ENCODE data around the gene HSPA4. TPM values are rescaled to one million over a fixed set of nuclear protein-coding genes. Genes with fewer than 3 reads are reported as not detected.

HSPA4 gene
- polyA plus RNA-seq, 1 donor (not counting 4 experiments of a cell fraction or from before 2014, with no cell fraction given), result 119 TPM

DNA sequence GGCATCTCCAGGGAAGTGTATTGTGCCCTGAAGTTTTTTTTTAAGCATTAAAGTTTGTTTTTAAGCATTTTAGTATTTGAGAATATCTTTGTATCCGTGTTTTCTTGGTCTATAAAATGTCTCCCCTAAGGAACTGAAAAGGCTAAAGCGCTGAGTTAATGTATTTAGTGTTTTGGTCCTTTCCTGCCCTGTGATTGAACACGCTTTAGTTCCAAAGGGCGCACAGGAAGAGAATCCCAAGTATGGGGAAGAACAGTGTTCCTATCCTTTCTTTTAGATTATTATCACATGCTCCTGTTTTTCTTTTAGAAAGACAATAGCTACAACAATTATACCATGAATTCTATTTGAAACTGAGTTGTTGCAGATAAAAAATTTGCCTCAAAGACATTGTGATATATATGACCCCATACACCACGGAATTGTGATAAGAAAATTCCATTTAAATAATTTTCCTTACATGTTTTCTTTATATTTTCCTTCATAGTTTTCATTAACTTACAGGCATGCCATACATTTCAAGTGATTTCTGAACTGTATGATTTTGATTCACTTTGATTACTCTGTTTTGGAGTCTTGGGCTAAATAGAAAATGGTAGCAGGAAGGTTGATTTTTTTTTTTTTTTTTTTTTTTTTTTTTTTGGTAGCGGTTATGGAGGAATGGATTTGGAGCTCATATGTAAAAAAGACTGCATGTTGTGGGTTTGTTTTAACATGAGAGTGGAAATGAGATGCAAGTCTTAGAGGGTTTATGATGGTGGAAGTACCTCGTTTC, 3.1 kb downstream of the HSPA4 start:
- DNase-seq (ENCODE audit: low read depth, low spot score) (no peak), FAIRE-seq (no peak)
- dilution Hi-C loops (cut with MboI; ENCODE audit: extremely low pct_ligation_motif_present, low sequenced_read_pairs), result no loop called here
- Histone ChIP-seq H2AFZ (ENCODE audit: control insufficient read depth, low read length) (no peak overlapping the region), H3K9ac (ENCODE audit: control insufficient read depth, extremely low read depth, insufficient read depth, low read length) (no peak overlapping the region), H3K9me1 (ENCODE audit: control insufficient read depth, extremely low read depth, insufficient read depth, low read length) (no peaks in the 10 kb centered on the region), H3K36me3 (ENCODE audit: control insufficient read depth in 2 of 2, extremely low read depth in 1 of 2, insufficient read depth in 2 of 2, low read length in 2 of 2) (peaks cover 0 to 8% of the 10 kb centered on the region in 2 experiments), H4K20me1 (ENCODE audit: control insufficient read depth, extremely low read depth, insufficient read depth, low read length) (peaks cover 18% of the 10 kb centered on the region), H3K9me3 (ENCODE audit: control insufficient read depth, low read depth, low read length) (no peaks in the 10 kb centered on the region), H3K27ac (ENCODE audit: control insufficient read depth, insufficient read depth, low read length) (no peak overlapping the region), H3K4me1 (ENCODE audit: control insufficient read depth, extremely low read depth, insufficient read depth, low read length) (peaks cover 20% of the 10 kb centered on the region), H3K4me2 (ENCODE audit: control insufficient read depth, extremely low read depth, insufficient read depth, low read depth, low read length) (no peak overlapping the region), H3K79me2 (ENCODE audit: control insufficient read depth, insufficient read depth, low read length) (peaks cover 86% of the 10 kb centered on the region), H3K4me3 (ENCODE audit: control insufficient read depth in 2 of 3, extremely low read depth in 1 of 3, insufficient read depth in 2 of 3, low read depth in 1 of 3, low read length in 3 of 3) (no peak overlapping the region), H3K27me3 (ENCODE audit: control insufficient read depth, extremely low read depth, insufficient read depth, low read length) (no peaks in the 10 kb centered on the region)
- no peak for TF ChIP-seq EZH2 (IDR thresholded peaks at IDR 0.05; ENCODE audit: low read length)
- TF ChIP-seq, protein P1, sequence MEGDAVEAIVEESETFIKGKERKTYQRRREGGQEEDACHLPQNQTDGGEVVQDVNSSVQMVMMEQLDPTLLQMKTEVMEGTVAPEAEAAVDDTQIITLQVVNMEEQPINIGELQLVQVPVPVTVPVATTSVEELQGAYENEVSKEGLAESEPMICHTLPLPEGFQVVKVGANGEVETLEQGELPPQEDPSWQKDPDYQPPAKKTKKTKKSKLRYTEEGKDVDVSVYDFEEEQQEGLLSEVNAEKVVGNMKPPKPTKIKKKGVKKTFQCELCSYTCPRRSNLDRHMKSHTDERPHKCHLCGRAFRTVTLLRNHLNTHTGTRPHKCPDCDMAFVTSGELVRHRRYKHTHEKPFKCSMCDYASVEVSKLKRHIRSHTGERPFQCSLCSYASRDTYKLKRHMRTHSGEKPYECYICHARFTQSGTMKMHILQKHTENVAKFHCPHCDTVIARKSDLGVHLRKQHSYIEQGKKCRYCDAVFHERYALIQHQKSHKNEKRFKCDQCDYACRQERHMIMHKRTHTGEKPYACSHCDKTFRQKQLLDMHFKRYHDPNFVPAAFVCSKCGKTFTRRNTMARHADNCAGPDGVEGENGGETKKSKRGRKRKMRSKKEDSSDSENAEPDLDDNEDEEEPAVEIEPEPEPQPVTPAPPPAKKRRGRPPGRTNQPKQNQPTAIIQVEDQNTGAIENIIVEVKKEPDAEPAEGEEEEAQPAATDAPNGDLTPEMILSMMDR (optimal IDR thresholded peaks at IDR 0.05 in 1 of 3, IDR thresholded peaks at IDR 0.05 in 1 of 3, conservative IDR thresholded peaks at IDR 0.05 in 1 of 3; ENCODE audit: extremely low read depth in 1 of 3, insufficient read depth in 2 of 3, low read length in 3 of 3), result no peak

DNA sequence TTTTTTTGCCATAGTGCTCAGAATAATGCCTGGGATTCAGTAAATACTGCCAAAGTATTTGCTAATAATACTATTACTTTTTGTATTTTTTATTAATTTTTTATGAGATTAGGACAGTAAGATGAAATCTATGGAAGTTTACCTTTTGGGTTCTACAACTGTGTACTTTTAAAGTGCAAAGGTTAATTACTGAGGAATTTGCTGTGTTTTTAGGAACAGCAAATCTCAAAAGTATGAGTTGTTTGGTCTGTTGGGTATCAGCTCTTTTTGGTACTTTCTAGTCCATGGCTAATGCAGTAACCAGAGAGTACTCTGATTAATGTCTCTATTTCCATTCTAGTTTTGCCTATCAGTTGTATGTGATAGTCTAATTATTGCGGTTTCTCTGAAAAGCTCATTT, 5.1 kb downstream of the HSPA4 start:
- H3K4me3 ChIP-seq (ENCODE audit: control insufficient read depth in 2 of 3, extremely low read depth in 1 of 3, insufficient read depth in 2 of 3, low read depth in 1 of 3, low read length in 3 of 3), result no peak overlapping the region
- no peak for TF ChIP-seq EZH2 (IDR thresholded peaks at IDR 0.05; ENCODE audit: low read length)
- TF ChIP-seq, protein P1 (optimal IDR thresholded peaks at IDR 0.05 in 1 of 3, IDR thresholded peaks at IDR 0.05 in 1 of 3, conservative IDR thresholded peaks at IDR 0.05 in 1 of 3; ENCODE audit: extremely low read depth in 1 of 3, insufficient read depth in 2 of 3, low read length in 3 of 3), result no peak
- no peak overlapping the region for H3K4me2 ChIP-seq (ENCODE audit: control insufficient read depth, extremely low read depth, insufficient read depth, low read depth, low read length)
- no peaks in the 10 kb centered on the region for H3K27me3 ChIP-seq (ENCODE audit: control insufficient read depth, extremely low read depth, insufficient read depth, low read length)
- dilution Hi-C loops (cut with MboI; ENCODE audit: extremely low pct_ligation_motif_present, low sequenced_read_pairs), result no loop called here
- peaks cover 100% of the 10 kb centered on the region for H3K79me2 ChIP-seq (ENCODE audit: control insufficient read depth, insufficient read depth, low read length)
- no peak overlapping the region for H3K27ac ChIP-seq (ENCODE audit: control insufficient read depth, insufficient read depth, low read length)
- DNase-seq (ENCODE audit: low read depth, low spot score) (no peak), FAIRE-seq (no peak)
- peaks cover 24% of the 10 kb centered on the region for H4K20me1 ChIP-seq (ENCODE audit: control insufficient read depth, extremely low read depth, insufficient read depth, low read length)
- peaks cover 11% of the 10 kb centered on the region for H3K4me1 ChIP-seq (ENCODE audit: control insufficient read depth, extremely low read depth, insufficient read depth, low read length)
- no peak overlapping the region for H3K9ac ChIP-seq (ENCODE audit: control insufficient read depth, extremely low read depth, insufficient read depth, low read length)
- H3K9me1 ChIP-seq (ENCODE audit: control insufficient read depth, extremely low read depth, insufficient read depth, low read length), result no peaks in the 10 kb centered on the region
- no peaks in the 10 kb centered on the region for H3K9me3 ChIP-seq (ENCODE audit: control insufficient read depth, low read depth, low read length)
- peaks cover 0 to 8% of the 10 kb centered on the region in 2 experiments for H3K36me3 ChIP-seq (ENCODE audit: control insufficient read depth in 2 of 2, extremely low read depth in 1 of 2, insufficient read depth in 2 of 2, low read length in 2 of 2)
- H2AFZ ChIP-seq (ENCODE audit: control insufficient read depth, low read length), result no peak overlapping the region
